Natural killer cell treated with Interleukin-12 subunit alpha and Interleukin-12 subunit beta and Interleukin-15 and Interleukin-18, amount 100 ng/mL, for 72 hours (primary cell): Measurements from ENCODE around the gene PGRMC1. TPM values are rescaled to one million over a fixed set of nuclear protein-coding genes. Genes with fewer than 3 reads are reported as not detected.

Source experiments
- total RNA-seq, 2 donors: library from RNA; stranded (reverse); gene quantifications; one replicate each; pipeline ENCODE4 v1.2.3, GENCODE V29; 2022

Gene PGRMC1
- total RNA-seq, 2 donors from 2014 or later, result 27.4 to 29.0 TPM

Other genes starting within 250 kb of the PGRMC1 start
- gene CT47C1, start 163.3 kb upstream of the PGRMC1 start, total RNA-seq, result not detected
- gene KIAA1210, start 108.5 kb upstream of the PGRMC1 start, total RNA-seq, result not detected
- gene SLC25A43, start 163.1 kb downstream of the PGRMC1 start, total RNA-seq, result 1 to 10 TPM; 4.7 to 6.4 TPM
- 100 to 1,000 TPM; 352 to 473 TPM for gene SLC25A5, start 232.2 kb downstream of the PGRMC1 start, total RNA-seq